PC-9 (cell line): ENCODE results near the gene RSPRY1. TPM values are rescaled to one million over a fixed set of nuclear protein-coding genes. Genes with fewer than 3 reads are reported as not detected.

ENCODE experiments used
- BruUV-seq: library from RNA; stranded (reverse); fragments of 400-500 nt; replicated peaks from 2 replicates; lab custom pipeline; 2021; lab: Mats Ljungman, UMichigan
- CTCF ChIA-PET: fragments of 300-600 bp; sonication (Branson Sonifier 250); formaldehyde crosslinking; loops from one replicate; lab custom pipeline; 2022; ENCODE audit warnings: antibody characterized with exemption; lab: Charles Lee
- POLR2A ChIA-PET: fragments of 300-600 bp; sonication (Branson Sonifier 250); formaldehyde crosslinking; loops from one replicate; lab custom pipeline; 2022; ENCODE audit warnings: antibody characterized with exemption; ENCODE audit not compliant: unreplicated experiment; lab: Charles Lee
- DNase-seq, 2 experiments: peaks; one replicate each; pipeline versions ENCODE4 v3.0.0 to v3.0.0-alpha.2; 2015 to 2022; ENCODE audit warnings: mixed read lengths in 1 of 2
- H2AFZ ChIP-seq: fragments of 200-600 bp; sonication (generic); 2 replicates; pipeline ENCODE4 v1.8.1; 2017; ENCODE audit warnings: antibody characterized with exemption
- H3F3A ChIP-seq: fragments of 200-600 bp; sonication (generic); 2 replicates; pipeline ENCODE4 v1.8.1; 2017; ENCODE audit warnings: antibody characterized with exemption, mild to moderate bottlenecking, low read depth; ENCODE audit not compliant: insufficient read depth
- H3K27ac ChIP-seq: fragments of 200-600 bp; sonication (generic); 2 replicates; pipeline ENCODE4 v1.6.1; 2016; ENCODE audit warnings: mixed run types
- H3K27me3 ChIP-seq: fragments of 200-600 bp; sonication (generic); 2 replicates; pipeline ENCODE4 v1.6.1; 2016; ENCODE audit warnings: low read depth, mixed run types; ENCODE audit not compliant: insufficient read depth
- H3K36me3 ChIP-seq: fragments of 200-600 bp; sonication (generic); 2 replicates; pipeline ENCODE4 v1.6.1; 2016; ENCODE audit warnings: low read depth, mixed run types
- H3K4me1 ChIP-seq: fragments of 200-600 bp; sonication (generic); replicated peaks from 2 replicates; pipeline ENCODE4 v1.6.1; 2016; ENCODE audit warnings: mixed run types; ENCODE audit not compliant: insufficient read depth
- H3K4me2 ChIP-seq: fragments of 200-600 bp; sonication (generic); 2 replicates; pipeline ENCODE4 v1.6.1; 2017; ENCODE audit warnings: mixed run types
- H3K4me3 ChIP-seq: fragments of 200-600 bp; sonication (generic); 2 replicates; pipeline ENCODE4 v1.6.1; 2016; ENCODE audit warnings: mixed run types
- H3K79me2 ChIP-seq: fragments of 200-600 bp; sonication (generic); 2 replicates; pipeline ENCODE4 v1.6.1; 2017; ENCODE audit warnings: low read depth, mixed run types
- H3K9me2 ChIP-seq: fragments of 200-600 bp; sonication (generic); 2 replicates; pipeline ENCODE4 v1.8.1; 2017; ENCODE audit warnings: mild to moderate bottlenecking; ENCODE audit not compliant: insufficient read depth
- H3K9me3 ChIP-seq: fragments of 200-600 bp; sonication (generic); 2 replicates; pipeline ENCODE4 v1.8.1; 2016; ENCODE audit warnings: low read depth; ENCODE audit not compliant: insufficient read depth
- H4K20me1 ChIP-seq: fragments of 200-600 bp; sonication (generic); 2 replicates; pipeline ENCODE4 v1.8.1; 2017; ENCODE audit not compliant: insufficient read depth
- CTCF ChIP-seq: fragments of 200-600 bp; sonication (generic); conservative IDR thresholded peaks from 2 replicates; pipeline ENCODE4 v1.6.1; 2017; ENCODE audit warnings: mixed run types, antibody characterized with exemption, mild to moderate bottlenecking, moderate library complexity
- EZH2 ChIP-seq: fragments of 200-600 bp; sonication (generic); IDR thresholded peaks from 2 replicates; pipeline ENCODE4 v1.8.0; 2017; ENCODE audit warnings: antibody characterized with exemption, low read depth
- intact Hi-C: fragments of 100-400 bp; cut with micrococcal nuclease; formaldehyde crosslinking; loops from one replicate; pipeline ENCODE4 v1.10.0; 2022; ENCODE audit not compliant: unreplicated experiment
- total RNA-seq: library from RNA; stranded (reverse); gene quantifications from 2 replicates; pipeline ENCODE4 v1.2.3, GENCODE V29; 2021

The RSPRY1 gene
- total RNA-seq, 1 experiment from 2014 or later: 26.3 TPM

DNA sequence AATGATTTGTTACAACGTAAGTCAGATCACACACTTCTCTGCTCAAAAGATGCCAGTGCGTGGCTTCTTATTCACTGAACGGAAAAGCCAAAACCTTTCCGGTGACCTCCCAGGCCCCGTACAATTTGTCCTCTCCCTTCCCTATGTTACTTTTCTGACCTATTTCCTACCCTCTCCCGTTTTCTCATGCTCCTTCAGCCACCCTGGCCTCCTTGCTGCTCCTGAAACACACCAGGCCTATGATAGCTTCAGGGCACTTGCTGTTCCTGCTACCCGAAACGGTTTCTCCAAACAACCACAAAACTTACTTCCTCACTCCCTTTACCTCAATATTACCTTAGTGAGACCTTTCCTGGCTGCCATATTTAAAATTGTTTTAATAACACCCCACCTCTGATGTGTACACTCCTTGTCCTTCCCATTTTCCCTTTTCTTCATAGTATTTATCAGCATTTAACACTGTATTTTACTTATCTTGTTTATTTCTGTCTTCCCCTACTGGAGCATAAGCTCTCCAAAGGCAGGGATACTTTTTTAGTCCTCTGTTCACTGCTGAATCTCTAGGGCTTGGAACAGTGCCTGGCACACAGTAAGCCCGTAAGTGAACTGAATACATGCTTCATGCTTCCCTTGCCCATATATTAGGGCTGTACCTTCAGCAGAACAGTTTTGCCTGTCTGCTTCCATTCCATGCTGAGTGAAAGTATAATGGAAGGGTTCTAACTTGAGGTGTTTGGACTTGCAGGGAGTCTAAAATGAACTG is 48.0 kb downstream of the RSPRY1 start:
- DNase-seq: no peak
- ChIA-PET POLR2A (no interaction called here), CTCF (no interaction called here)
- TF ChIP-seq EZH2 (no peak), CTCF (no peak)
- intact Hi-C loops: no loop called here
- Histone ChIP-seq H3K27me3 (no peaks in the 10 kb centered on the region), H3K36me3 (peaks cover 30% of the 10 kb centered on the region; the same call in 1 of the 2 replicates), H2AFZ (no peak overlapping the region), H4K20me1 (no peaks in the 10 kb centered on the region), H3K4me2 (no peak overlapping the region), H3K27ac (no peak overlapping the region), H3K9me3 (no peaks in the 10 kb centered on the region), H3F3A (peaks cover 4% of the 10 kb centered on the region), H3K4me3 (no peak overlapping the region), H3K4me1 (no peaks in the 10 kb centered on the region), H3K9me2 (no peaks in the 10 kb centered on the region), H3K79me2 (no peaks in the 10 kb centered on the region)
- no TSS peak for BruUV-seq

DNA sequence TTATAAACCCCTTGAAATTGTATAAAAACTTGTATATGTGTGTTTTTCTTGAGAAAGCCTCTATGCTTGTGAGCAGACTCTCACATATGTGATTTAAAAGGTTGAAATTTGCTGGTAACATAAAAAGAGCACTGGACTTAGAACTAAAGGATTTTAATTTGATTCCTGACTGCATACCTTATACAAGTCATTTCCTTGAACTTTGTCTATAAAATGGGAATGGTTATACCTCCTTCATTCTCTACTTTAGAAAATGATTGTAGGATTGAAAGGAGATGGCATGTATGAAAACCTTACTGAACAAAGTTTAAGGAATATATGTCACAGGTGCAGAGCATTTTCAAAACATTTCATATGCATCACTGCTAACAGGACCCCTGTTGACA is 48.6 kb downstream of the RSPRY1 start:
- no TSS peak for BruUV-seq
- no peak for DNase-seq
- ChIA-PET CTCF (no interaction called here), POLR2A (no interaction called here)
- Histone ChIP-seq H3K9me3 (no peaks in the 10 kb centered on the region), H3K4me2 (no peak overlapping the region), H3K9me2 (no peaks in the 10 kb centered on the region), H3K27me3 (no peaks in the 10 kb centered on the region), H3K79me2 (no peaks in the 10 kb centered on the region), H3K4me3 (no peak overlapping the region), H3K4me1 (no peaks in the 10 kb centered on the region), H3F3A (peaks cover 4% of the 10 kb centered on the region), H3K27ac (no peak overlapping the region), H2AFZ (no peak overlapping the region), H3K36me3 (peaks cover 31% of the 10 kb centered on the region; the same call in 1 of the 2 replicates), H4K20me1 (no peaks in the 10 kb centered on the region)
- TF ChIP-seq EZH2: no peak
- no peak for TF ChIP-seq CTCF
- intact Hi-C loops: no loop called here

DNA sequence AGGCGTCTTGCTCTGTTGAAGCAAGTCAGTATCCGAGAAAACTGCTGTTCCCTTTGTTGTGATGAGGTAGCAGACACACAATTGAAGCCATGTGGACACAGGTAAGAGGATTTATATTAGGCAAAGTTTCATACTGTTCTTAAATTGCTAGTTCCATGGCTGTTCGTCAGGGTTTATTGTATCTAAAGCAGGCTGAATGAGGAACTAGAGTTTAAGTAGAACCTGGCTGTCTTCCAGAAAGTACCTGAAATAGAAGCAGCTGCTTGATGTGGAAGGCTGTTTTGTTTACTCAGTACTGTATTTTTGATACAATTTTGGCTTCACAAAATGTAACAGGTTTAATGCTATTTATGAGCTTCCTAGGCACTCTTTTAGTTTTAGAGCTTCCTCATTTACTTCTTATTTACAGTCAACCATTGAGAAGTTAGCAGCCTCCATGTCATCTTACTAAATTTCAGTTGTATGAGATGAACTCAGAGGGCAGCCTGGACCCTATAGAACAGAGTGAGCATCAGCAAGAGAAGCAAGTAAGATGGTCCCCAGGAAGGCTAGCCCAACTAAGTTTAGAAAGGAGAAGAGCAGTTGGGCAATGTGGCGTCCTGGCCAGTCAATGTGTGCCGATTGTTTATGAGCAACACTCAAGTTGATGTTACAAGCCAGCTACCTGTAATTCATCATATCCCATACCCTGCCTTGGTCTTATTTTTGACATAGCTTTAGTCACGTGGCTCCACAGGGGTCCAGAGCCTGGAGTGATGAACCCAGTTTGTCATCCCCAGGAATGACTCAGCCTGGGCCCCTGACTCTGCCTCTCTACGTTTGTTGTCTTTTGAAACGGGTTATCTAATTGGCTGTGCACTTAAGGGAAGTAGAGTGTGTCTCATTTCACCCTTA is 49.2 kb downstream of the RSPRY1 start:
- Histone ChIP-seq H3K9me3 (no peaks in the 10 kb centered on the region), H3K9me2 (no peaks in the 10 kb centered on the region), H2AFZ (no peak overlapping the region), H3K4me2 (no peak overlapping the region), H3K27ac (no peak overlapping the region), H3K4me1 (no peaks in the 10 kb centered on the region), H3K79me2 (no peaks in the 10 kb centered on the region), H3K4me3 (no peak overlapping the region), H3F3A (peaks cover 4% of the 10 kb centered on the region), H4K20me1 (no peaks in the 10 kb centered on the region), H3K36me3 (peaks cover 29% of the 10 kb centered on the region; the same call in 1 of the 2 replicates), H3K27me3 (no peaks in the 10 kb centered on the region)
- TF ChIP-seq EZH2: no peak
- TF ChIP-seq CTCF: no peak
- BruUV-seq: no TSS peak
- no peak for DNase-seq
- ChIA-PET POLR2A (interaction anchor here (0.7 kb wide), 1 partner anchor 14 kb away, joined by 3 read pairs; no protein-coding TSS in a partner anchor), CTCF (no interaction called here)
- intact Hi-C loops: no loop called here
